Calu3 (cell line): Measurements from ENCODE around the gene CSRP2. TPM values are rescaled to one million over a fixed set of nuclear protein-coding genes. Genes with fewer than 3 reads are reported as not detected.

Source experiments
- BruUV-seq: library from RNA; stranded (reverse); fragments of 400-500 nt; replicated peaks from 2 replicates; lab custom pipeline; 2021; lab: Mats Ljungman, UMichigan
- CTCF ChIA-PET: fragments of 300-600 bp; sonication (Branson Sonifier 250); formaldehyde crosslinking; loops from one replicate; lab custom pipeline; 2022; ENCODE audit warnings: antibody characterized with exemption; lab: Charles Lee
- DNase-seq: peaks from one replicate; pipeline ENCODE4 v3.0.0; 2022
- H3K27ac Mint-ChIP-seq: one replicate; pipeline ENCODE4 v1.8.0; 2022; ENCODE audit warnings: mixed read lengths; ENCODE audit not compliant: unreplicated experiment
- H3K27me3 Mint-ChIP-seq: one replicate; pipeline ENCODE4 v1.8.0; 2022; ENCODE audit warnings: mixed read lengths; ENCODE audit not compliant: unreplicated experiment
- H3K36me3 Mint-ChIP-seq: one replicate; pipeline ENCODE4 v1.8.0; 2022; ENCODE audit warnings: mild to moderate bottlenecking, moderate library complexity, mixed read lengths; ENCODE audit not compliant: insufficient read depth, unreplicated experiment
- H3K4me1 Mint-ChIP-seq: one replicate; pipeline ENCODE4 v1.8.0; 2022; ENCODE audit warnings: mild to moderate bottlenecking, low read depth, mixed read lengths; ENCODE audit not compliant: unreplicated experiment
- H3K4me3 Mint-ChIP-seq: one replicate; pipeline ENCODE4 v1.8.0; 2022; ENCODE audit warnings: mild to moderate bottlenecking, low read depth, moderate library complexity, mixed read lengths; ENCODE audit not compliant: unreplicated experiment
- H3K9me3 Mint-ChIP-seq: one replicate; pipeline ENCODE4 v1.8.0; 2022; ENCODE audit warnings: low read depth, mixed read lengths; ENCODE audit not compliant: unreplicated experiment
- intact Hi-C: fragments of 100-400 bp; cut with micrococcal nuclease; formaldehyde crosslinking; loops from one replicate; pipeline ENCODE4 v1.10.0; 2022; ENCODE audit not compliant: unreplicated experiment
- total RNA-seq: library from RNA; stranded (reverse); gene quantifications from 2 replicates; pipeline ENCODE4 v1.2.3, GENCODE V29; 2022
- TF ChIP-seq, protein P1 (sequence below): fragments of 200-600 bp; IDR thresholded peaks from one replicate; pipeline ENCODE4 v1.8.0; 2022; ENCODE audit warnings: antibody characterized with exemption; ENCODE audit not compliant: unreplicated experiment

The CSRP2 gene
- total RNA-seq, 1 experiment from 2014 or later = 11.7 TPM

DNA sequence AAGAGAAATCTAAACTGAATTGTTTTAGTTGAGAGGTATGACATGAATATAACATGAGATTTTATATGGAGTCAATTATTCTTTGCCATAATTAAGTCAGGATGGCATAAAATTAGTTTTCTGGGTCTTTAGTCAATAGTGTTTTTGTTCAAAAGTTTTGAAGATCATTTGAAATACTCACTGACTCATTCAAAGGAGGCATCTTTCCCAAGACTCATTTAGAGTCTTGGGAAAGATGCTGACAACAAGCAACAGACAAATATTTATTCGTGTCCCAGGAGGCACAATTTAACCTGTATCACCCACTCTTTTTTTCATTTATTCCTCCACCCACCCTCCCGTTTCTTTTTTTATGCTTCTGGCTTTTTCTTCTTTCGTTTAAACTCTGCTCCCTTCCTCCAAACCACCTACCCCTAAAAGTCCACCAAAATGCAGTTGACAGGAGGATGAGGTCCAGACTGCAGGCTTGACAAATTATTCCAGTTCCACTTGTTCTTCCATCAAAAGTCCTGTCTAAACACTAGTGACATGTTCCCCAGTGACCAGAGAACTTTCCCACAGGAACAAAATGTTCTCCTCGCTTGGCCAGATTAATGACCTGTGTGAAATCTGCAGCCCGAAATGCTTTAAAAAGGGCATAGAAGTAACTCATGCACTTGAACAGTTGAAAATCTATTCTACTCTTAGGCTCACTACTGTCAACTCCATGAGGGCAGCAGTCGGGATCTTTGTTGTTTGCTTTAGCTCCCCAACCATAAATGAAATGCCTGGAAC is 43.3 kb upstream of the CSRP2 start:
- no TSS peak for BruUV-seq
- H3K4me3 Mint-ChIP-seq = no peak overlapping the region
- DNase-seq = no peak
- TF ChIP-seq, protein P1, sequence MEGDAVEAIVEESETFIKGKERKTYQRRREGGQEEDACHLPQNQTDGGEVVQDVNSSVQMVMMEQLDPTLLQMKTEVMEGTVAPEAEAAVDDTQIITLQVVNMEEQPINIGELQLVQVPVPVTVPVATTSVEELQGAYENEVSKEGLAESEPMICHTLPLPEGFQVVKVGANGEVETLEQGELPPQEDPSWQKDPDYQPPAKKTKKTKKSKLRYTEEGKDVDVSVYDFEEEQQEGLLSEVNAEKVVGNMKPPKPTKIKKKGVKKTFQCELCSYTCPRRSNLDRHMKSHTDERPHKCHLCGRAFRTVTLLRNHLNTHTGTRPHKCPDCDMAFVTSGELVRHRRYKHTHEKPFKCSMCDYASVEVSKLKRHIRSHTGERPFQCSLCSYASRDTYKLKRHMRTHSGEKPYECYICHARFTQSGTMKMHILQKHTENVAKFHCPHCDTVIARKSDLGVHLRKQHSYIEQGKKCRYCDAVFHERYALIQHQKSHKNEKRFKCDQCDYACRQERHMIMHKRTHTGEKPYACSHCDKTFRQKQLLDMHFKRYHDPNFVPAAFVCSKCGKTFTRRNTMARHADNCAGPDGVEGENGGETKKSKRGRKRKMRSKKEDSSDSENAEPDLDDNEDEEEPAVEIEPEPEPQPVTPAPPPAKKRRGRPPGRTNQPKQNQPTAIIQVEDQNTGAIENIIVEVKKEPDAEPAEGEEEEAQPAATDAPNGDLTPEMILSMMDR = no peak
- H3K9me3 Mint-ChIP-seq = no peaks in the 10 kb centered on the region
- no peak overlapping the region for H3K27ac Mint-ChIP-seq
- CTCF ChIA-PET = no interaction called here
- no peaks in the 10 kb centered on the region for H3K36me3 Mint-ChIP-seq
- H3K4me1 Mint-ChIP-seq = no peaks in the 10 kb centered on the region
- peaks cover 10% of the 10 kb centered on the region for H3K27me3 Mint-ChIP-seq
- intact Hi-C loops = loop anchor here (10.0 kb wide), 2 partner anchors 97 to 127 kb away; no protein-coding TSS in a partner anchor

DNA sequence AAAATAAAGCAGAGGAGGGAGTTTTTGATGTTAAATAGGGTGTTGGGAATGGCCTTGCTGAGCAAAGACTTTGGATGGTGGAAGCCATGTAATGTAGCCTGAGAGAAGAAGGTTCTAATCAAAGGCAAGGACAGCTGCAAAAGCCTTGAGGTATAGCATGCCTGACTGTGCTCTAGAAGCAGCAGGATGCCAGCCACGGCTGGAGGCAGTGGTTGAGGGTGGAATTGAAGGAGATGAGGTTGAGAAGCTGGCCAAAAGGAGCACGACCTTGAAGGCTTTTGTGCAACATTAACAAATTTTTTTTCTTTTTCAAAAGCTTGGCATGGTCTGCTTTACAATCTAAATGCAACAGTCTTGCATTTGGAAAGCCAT is 42.3 kb upstream of the CSRP2 start:
- no peak overlapping the region for H3K4me3 Mint-ChIP-seq
- CTCF ChIA-PET = no interaction called here
- intact Hi-C loops = loop anchor here (10.0 kb wide), 2 partner anchors 96 to 126 kb away; no protein-coding TSS in a partner anchor

DNA sequence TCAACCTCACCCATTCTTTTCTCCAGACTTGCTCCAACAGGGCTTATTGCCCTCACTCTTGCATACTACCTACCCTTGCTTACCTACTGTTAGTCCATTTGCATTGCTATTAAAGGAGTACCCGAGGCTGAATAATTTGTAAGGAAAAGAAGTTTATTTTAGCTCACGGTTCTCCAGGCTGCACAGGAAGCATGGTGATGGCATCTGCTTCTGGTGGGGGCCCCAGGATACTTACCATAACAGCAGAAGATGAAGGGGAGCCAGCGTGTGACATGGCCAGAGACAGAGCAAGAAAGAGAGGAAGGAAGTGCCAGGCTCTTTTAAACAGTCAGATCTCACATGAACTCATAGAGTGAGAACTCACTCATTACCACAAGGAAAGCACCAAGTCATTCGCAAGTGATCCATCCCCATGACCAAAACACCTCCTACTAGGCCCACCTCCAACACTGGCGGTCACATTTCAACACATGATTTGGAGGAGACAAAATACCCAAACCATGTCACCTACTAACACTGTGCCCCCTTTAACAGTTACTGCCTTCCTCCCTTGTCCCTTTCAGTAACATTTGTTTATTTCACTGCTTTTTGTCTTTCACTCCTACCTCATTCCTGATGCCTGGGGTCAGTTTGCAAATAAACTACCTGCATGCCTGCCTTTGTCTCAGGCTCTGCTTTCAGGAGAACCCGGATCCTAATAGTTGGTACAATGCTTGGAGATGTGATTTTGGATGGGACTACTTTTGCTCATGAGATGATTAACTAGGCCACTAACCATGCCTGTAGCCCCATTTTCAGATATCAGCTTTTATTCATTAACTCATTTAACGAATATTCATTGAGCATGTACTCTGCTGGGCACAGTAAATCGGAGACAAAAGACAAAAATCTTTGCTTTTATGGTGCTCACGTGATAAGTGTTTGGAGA is 41.6 kb upstream of the CSRP2 start:
- no TSS peak for BruUV-seq
- Mint-ChIP-seq H3K4me3 (no peak overlapping the region), H3K9me3 (no peaks in the 10 kb centered on the region), H3K27ac (no peak overlapping the region), H3K27me3 (peaks cover 10% of the 10 kb centered on the region), H3K36me3 (no peaks in the 10 kb centered on the region), H3K4me1 (no peaks in the 10 kb centered on the region)
- CTCF ChIA-PET = interaction anchor here (1.1 kb wide), 1 partner anchor 9 kb away, joined by 3 read pairs; no protein-coding TSS in a partner anchor
- DNase-seq = no peak
- TF ChIP-seq, protein P1 = no peak
- intact Hi-C loops = loop anchor here (10.0 kb wide), 2 partner anchors 96 to 126 kb away; no protein-coding TSS in a partner anchor

More for the DNA sequence above, 42.3 kb upstream of the CSRP2 start:
- TF ChIP-seq, protein P1 = no peak
- H3K27ac Mint-ChIP-seq = no peak overlapping the region
- no peaks in the 10 kb centered on the region for H3K4me1 Mint-ChIP-seq
- H3K36me3 Mint-ChIP-seq = no peaks in the 10 kb centered on the region
- H3K9me3 Mint-ChIP-seq = no peaks in the 10 kb centered on the region
- DNase-seq = no peak
- BruUV-seq = no TSS peak
- peaks cover 10% of the 10 kb centered on the region for H3K27me3 Mint-ChIP-seq

DNA sequence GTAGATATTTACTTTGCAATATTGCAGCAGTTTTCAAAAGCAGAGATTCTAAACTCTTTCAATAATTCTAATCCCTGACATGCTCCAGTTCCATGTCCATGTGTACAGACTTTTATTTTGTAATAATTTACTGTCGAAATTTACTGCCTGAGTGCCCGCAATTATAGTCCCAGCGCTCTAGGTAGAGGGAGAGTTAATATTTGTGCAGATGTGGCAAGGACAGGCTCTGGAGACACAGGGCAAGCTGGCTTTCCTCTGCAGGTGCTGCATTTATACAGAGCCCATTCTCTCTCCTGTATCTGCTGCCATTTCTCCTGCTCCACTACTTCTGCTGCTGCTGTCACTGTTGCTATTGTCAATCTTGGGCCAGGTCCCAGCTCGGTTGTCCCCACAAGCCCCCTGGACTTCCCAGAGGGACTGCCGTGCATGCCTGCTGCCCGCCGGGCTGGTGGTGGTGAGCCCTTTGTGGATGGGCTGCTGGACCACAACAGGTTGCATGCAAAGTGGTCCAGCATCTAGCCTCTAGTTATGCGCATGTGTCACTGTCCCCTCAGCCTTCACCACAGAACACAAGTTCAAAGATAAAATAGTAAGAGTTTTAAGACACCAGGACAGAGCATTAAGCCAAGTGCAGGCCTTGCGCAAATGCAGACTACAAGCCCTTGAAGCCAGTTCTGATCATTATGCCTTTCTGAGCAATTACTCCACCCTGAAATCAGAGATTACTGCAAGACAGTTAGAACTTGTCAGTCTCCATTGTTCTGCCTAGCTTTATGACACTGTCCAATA is 40.8 kb upstream of the CSRP2 start:
- Mint-ChIP-seq H3K27me3 (peaks cover 10% of the 10 kb centered on the region), H3K4me1 (no peaks in the 10 kb centered on the region), H3K27ac (no peak overlapping the region), H3K9me3 (no peaks in the 10 kb centered on the region), H3K4me3 (no peak overlapping the region), H3K36me3 (no peaks in the 10 kb centered on the region)
- BruUV-seq = no TSS peak
- intact Hi-C loops = loop anchor here (10.0 kb wide), 2 partner anchors 95 to 125 kb away; no protein-coding TSS in a partner anchor
- TF ChIP-seq, protein P1 = no peak
- no peak for DNase-seq
- CTCF ChIA-PET = interaction anchor here (1.1 kb wide), 1 partner anchor 9 kb away, joined by 3 read pairs; no protein-coding TSS in a partner anchor
